OCI-LY1 (cell line): ENCODE results near the gene TNNC1.

Experiments
- EZH2 ChIP-seq: fragments of 200-600 bp; sonication (generic), shearing (Covaris generic); IDR thresholded peaks from 2 replicates; pipeline ENCODE4 v1.8.0; 2017; ENCODE audit warnings: borderline replicate concordance, mixed run types, mild to moderate bottlenecking, antibody characterized with exemption, low read length, moderate library complexity, mixed read lengths
- TF ChIP-seq, protein P1 (sequence below): fragments of 200-600 bp; sonication (generic), shearing (Covaris generic); IDR thresholded peaks from 2 replicates; pipeline ENCODE4 v1.5.1; 2017; ENCODE audit warnings: mild to moderate bottlenecking, antibody characterized with exemption, low read length, moderate library complexity, mixed read lengths

DNA sequence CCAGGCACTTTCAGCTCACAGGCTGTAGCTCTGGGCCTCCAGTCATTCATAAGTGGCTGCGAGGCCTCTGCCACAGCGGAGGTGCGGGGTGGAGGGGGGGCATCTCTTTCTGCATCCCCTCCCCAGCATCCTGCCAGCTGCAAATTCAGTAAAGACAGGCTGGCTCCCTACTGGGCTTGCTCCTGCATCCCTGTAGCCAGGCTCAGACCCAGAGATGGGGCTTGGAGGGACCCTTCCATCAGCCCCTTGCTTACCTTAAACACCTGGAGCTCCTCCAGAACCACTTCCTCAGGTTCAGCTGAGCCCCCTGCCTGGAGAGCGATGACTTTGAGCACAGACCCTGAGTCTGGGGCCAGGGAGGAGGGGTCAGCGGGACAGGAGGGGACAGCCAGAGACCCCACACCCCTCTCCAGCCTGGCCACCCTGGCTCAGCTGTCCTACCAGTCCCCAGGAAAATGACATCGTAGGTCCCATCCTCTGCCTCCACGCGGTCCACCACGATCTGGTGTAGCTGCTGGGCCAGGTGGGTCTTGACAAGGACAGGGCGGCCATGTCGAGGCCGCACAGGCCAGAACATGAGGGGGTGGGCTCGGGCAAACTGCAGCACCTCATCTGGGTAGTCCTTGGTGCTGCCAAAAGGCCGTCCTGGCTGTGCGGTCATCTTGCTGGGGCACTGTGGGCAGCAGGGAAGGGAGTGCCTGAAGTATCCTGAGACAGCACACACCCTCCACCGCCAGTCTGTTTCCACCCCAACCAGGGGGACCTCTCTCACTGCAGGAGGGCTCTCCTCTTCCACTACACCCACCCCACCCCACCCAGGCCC, 14.2 kb downstream of the TNNC1 start:
- TF ChIP-seq, protein P1, sequence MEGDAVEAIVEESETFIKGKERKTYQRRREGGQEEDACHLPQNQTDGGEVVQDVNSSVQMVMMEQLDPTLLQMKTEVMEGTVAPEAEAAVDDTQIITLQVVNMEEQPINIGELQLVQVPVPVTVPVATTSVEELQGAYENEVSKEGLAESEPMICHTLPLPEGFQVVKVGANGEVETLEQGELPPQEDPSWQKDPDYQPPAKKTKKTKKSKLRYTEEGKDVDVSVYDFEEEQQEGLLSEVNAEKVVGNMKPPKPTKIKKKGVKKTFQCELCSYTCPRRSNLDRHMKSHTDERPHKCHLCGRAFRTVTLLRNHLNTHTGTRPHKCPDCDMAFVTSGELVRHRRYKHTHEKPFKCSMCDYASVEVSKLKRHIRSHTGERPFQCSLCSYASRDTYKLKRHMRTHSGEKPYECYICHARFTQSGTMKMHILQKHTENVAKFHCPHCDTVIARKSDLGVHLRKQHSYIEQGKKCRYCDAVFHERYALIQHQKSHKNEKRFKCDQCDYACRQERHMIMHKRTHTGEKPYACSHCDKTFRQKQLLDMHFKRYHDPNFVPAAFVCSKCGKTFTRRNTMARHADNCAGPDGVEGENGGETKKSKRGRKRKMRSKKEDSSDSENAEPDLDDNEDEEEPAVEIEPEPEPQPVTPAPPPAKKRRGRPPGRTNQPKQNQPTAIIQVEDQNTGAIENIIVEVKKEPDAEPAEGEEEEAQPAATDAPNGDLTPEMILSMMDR, result no peak
- no peak for TF ChIP-seq EZH2
